ENCODE measurements around the gene TBC1D1.

DNA sequence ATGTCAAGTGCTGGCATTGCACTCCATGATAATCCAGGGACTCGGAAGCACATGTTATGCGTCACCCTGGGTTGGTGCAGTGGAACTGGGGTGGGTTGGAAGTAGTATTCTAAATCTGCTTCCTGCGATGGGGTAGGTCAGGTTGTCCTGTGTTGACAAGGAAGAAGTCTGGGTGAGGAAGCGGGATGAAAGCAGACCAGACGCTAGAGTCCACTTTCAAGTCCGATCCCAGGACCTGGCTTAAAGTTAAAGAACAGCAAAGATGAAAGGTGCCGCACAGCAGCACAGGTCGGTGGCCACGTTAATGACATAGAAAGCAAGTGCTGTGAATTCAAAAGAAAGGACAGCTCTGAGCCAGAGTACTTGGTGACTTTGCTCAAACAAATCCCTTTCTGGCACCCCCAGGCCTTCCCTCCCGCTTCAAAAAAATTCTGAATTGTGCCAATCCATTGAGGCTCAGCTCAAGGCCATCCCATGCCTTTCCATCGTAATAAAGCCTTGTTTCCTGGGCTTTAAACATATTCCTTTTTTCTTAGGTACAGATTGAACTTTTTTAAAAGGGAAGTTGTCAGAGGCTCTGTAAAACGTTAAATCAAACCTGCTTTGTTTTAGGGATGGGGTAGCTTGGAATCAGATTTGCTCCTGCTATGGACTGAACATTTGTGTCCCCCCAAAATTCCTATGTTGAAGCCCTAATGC is 187.1 kb downstream of the TBC1D1 start:
- TF ChIP-seq, protein P1, sequence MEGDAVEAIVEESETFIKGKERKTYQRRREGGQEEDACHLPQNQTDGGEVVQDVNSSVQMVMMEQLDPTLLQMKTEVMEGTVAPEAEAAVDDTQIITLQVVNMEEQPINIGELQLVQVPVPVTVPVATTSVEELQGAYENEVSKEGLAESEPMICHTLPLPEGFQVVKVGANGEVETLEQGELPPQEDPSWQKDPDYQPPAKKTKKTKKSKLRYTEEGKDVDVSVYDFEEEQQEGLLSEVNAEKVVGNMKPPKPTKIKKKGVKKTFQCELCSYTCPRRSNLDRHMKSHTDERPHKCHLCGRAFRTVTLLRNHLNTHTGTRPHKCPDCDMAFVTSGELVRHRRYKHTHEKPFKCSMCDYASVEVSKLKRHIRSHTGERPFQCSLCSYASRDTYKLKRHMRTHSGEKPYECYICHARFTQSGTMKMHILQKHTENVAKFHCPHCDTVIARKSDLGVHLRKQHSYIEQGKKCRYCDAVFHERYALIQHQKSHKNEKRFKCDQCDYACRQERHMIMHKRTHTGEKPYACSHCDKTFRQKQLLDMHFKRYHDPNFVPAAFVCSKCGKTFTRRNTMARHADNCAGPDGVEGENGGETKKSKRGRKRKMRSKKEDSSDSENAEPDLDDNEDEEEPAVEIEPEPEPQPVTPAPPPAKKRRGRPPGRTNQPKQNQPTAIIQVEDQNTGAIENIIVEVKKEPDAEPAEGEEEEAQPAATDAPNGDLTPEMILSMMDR (IDR thresholded peaks at IDR 0.05), result no peak
- no peak for TF ChIP-seq POLR2AphosphoS5 (IDR thresholded peaks at IDR 0.05; ENCODE audit: insufficient read depth in 1 of 2, low read depth in 1 of 2)
- no peak for TF ChIP-seq POLR2A (IDR thresholded peaks at IDR 0.05)

Measured in vagina (tissue), 2 donors.